Body of pancreas (tissue), 4 donors: ENCODE data around the gene RMRP.

Experiments used
- POLR2A ChIP-seq, 3 donors: fragments of 450-650 bp; IDR thresholded peaks; one replicate each; pipeline ENCODE4 v1.6.1; 2016; ENCODE audit warnings: antibody characterized with exemption in 3 of 3, mild to moderate bottlenecking in 2 of 3
- TF ChIP-seq, protein P1 (sequence below), 7 experiments: fragments of 450-650 bp in 4 of 7; fragments of 200-600 bp in 3 of 7; sonication (generic) in 3 of 7; IDR thresholded peaks; one replicate each; pipeline ENCODE4 v1.5.1; 2016 to 2019; ENCODE audit warnings: antibody characterized with exemption in 7 of 7

DNA sequence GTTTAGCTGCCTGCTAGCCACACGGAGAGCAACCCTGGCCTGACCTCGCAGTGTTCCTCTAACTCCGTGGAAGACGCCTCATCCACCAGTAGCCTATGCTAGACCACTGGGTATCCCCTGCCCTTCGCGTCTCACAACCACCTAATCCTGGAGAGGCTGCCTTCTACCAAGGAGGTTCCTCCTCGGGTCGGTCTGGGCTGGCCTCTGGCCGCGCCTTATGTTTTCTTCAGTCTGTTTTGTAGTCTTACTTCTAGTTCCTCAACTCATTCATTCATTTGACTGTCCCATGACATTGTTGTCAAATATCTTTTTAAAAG lies 33.5 kb upstream of the RMRP start:
- TF ChIP-seq POLR2A (IDR thresholded peaks at IDR 0.05), result no peak
- TF ChIP-seq, protein P1, sequence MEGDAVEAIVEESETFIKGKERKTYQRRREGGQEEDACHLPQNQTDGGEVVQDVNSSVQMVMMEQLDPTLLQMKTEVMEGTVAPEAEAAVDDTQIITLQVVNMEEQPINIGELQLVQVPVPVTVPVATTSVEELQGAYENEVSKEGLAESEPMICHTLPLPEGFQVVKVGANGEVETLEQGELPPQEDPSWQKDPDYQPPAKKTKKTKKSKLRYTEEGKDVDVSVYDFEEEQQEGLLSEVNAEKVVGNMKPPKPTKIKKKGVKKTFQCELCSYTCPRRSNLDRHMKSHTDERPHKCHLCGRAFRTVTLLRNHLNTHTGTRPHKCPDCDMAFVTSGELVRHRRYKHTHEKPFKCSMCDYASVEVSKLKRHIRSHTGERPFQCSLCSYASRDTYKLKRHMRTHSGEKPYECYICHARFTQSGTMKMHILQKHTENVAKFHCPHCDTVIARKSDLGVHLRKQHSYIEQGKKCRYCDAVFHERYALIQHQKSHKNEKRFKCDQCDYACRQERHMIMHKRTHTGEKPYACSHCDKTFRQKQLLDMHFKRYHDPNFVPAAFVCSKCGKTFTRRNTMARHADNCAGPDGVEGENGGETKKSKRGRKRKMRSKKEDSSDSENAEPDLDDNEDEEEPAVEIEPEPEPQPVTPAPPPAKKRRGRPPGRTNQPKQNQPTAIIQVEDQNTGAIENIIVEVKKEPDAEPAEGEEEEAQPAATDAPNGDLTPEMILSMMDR (IDR thresholded peaks at IDR 0.05), result no peak
